ENCODE data around the gene TTC9C. TPM values are rescaled to one million over a fixed set of nuclear protein-coding genes. Genes with fewer than 3 reads are reported as not detected.

TTC9C gene
- total and polyA plus RNA-seq, 2 of the 13 experiments (the other 11 are each of a cell fraction or from before 2014, with no cell fraction given): 28.0 to 36.4 TPM

DNA sequence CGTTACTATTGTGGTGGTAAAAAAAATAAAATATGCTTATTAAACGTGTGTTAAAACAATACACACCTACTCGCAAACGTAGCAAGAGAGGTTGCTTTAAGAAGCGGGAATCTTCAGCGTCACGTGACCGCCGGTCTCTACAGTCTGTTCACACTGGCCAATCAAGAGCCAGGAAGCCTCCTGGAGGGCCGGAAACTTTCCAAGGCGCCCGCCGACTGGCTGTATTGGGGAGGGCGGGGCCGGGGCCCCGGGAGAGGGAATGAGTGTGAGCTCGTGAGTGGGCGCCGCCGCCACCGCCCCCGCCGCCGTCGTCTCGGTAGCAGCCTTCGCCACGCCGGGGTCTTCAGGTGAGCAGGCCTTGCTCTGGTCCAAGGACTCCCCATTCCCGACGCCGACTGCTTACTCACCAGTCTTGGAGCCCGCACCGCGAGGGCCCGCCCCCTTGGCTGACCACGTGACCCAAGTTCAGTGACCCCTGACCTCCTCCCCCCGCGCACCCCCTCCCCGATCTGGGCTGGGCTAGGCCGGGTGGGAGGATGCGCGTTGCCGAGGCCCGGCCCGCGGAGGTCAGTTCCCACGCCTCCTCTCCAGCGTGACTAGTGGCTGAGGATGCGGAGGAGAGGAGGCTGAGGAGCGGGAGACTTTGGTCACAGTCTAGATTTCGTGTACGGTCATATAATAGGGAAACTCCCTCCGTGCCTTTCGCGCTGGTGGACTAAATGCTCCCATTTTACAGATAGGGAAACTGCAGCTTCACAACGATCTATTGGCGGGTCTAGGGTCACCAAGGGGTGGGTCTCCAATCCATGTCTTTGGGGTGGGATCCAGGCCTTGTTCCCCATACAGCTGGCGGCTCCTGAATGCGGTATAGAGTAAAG, 43.1 kb downstream of the TTC9C start, which contains the start of gene TAF6L (continued):
- TF ChIP-seq, protein P1, sequence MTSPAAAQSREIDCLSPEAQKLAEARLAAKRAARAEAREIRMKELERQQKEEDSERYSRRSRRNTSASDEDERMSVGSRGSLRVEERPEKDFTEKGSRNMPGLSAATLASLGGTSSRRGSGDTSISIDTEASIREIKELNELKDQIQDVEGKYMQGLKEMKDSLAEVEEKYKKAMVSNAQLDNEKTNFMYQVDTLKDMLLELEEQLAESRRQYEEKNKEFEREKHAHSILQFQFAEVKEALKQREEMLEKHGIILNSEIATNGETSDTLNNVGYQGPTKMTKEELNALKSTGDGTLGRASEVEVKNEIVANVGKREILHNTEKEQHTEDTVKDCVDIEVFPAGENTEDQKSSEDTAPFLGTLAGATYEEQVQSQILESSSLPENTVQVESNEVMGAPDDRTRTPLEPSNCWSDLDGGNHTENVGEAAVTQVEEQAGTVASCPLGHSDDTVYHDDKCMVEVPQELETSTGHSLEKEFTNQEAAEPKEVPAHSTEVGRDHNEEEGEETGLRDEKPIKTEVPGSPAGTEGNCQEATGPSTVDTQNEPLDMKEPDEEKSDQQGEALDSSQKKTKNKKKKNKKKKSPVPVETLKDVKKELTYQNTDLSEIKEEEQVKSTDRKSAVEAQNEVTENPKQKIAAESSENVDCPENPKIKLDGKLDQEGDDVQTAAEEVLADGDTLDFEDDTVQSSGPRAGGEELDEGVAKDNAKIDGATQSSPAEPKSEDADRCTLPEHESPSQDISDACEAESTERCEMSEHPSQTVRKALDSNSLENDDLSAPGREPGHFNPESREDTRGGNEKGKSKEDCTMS (CRISPR knock-in tag; conservative IDR thresholded peaks at IDR 0.05): no peak
- no peak for TF ChIP-seq HCFC1 (IDR thresholded peaks at IDR 0.05; ENCODE audit: low read depth, low read length)
- no peak for TF ChIP-seq ZEB1 (IDR thresholded peaks at IDR 0.05; ENCODE audit: insufficient replicate concordance, low read depth)
- no peak for TF ChIP-seq ZNF256 (CRISPR knock-in tag; conservative IDR thresholded peaks at IDR 0.05)
- 0 out of 2 replicates have a peak, but pooled peaks have one; percentile 72 for TF ChIP-seq RFXANK (CRISPR knock-in tag; IDR thresholded peaks at IDR 0.05)
- no peak for TF ChIP-seq CENPX (CRISPR knock-in tag; IDR thresholded peaks at IDR 0.05)
- TF ChIP-seq ZNF672 (CRISPR knock-in tag; IDR thresholded peaks at IDR 0.05): no peak
- TF ChIP-seq ARNTL (CRISPR knock-in tag; IDR thresholded peaks at IDR 0.05): peak; percentile 90
- no peak for TF ChIP-seq XBP1 (CRISPR knock-in tag; IDR thresholded peaks at IDR 0.05)
- TF ChIP-seq ZNF354B (CRISPR knock-in tag; IDR thresholded peaks at IDR 0.05): no peak
- TF ChIP-seq, protein P2, sequence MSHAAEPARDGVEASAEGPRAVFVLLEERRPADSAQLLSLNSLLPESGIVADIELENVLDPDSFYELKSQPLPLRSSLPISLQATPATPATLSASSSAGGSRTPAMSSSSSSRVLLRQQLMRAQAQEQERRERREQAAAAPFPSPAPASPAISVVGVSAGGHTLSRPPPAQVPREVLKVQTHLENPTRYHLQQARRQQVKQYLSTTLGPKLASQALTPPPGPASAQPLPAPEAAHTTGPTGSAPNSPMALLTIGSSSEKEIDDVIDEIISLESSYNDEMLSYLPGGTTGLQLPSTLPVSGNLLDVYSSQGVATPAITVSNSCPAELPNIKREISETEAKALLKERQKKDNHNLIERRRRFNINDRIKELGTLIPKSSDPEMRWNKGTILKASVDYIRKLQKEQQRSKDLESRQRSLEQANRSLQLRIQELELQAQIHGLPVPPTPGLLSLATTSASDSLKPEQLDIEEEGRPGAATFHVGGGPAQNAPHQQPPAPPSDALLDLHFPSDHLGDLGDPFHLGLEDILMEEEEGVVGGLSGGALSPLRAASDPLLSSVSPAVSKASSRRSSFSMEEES (CRISPR knock-in tag; IDR thresholded peaks at IDR 0.05): peak; percentile 91
- TF ChIP-seq RAD51 (IDR thresholded peaks at IDR 0.05; ENCODE audit: borderline replicate concordance): peak; percentile 96
- no peak for TF ChIP-seq SRSF4 (IDR thresholded peaks at IDR 0.05; ENCODE audit: low read depth, low read length, poor library complexity, severe bottlenecking)
- TF ChIP-seq ZNF709 (CRISPR knock-in tag; IDR thresholded peaks at IDR 0.05): no peak; the same call in 1 of the 2 replicates
- TF ChIP-seq, protein P3, sequence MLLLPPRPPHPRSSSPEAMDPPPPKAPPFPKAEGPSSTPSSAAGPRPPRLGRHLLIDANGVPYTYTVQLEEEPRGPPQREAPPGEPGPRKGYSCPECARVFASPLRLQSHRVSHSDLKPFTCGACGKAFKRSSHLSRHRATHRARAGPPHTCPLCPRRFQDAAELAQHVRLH (CRISPR knock-in tag; IDR thresholded peaks at IDR 0.05; ENCODE audit: borderline replicate concordance, low read depth): peak; percentile 50; the same call in 1 of the 2 replicates
- TF ChIP-seq, protein P4, sequence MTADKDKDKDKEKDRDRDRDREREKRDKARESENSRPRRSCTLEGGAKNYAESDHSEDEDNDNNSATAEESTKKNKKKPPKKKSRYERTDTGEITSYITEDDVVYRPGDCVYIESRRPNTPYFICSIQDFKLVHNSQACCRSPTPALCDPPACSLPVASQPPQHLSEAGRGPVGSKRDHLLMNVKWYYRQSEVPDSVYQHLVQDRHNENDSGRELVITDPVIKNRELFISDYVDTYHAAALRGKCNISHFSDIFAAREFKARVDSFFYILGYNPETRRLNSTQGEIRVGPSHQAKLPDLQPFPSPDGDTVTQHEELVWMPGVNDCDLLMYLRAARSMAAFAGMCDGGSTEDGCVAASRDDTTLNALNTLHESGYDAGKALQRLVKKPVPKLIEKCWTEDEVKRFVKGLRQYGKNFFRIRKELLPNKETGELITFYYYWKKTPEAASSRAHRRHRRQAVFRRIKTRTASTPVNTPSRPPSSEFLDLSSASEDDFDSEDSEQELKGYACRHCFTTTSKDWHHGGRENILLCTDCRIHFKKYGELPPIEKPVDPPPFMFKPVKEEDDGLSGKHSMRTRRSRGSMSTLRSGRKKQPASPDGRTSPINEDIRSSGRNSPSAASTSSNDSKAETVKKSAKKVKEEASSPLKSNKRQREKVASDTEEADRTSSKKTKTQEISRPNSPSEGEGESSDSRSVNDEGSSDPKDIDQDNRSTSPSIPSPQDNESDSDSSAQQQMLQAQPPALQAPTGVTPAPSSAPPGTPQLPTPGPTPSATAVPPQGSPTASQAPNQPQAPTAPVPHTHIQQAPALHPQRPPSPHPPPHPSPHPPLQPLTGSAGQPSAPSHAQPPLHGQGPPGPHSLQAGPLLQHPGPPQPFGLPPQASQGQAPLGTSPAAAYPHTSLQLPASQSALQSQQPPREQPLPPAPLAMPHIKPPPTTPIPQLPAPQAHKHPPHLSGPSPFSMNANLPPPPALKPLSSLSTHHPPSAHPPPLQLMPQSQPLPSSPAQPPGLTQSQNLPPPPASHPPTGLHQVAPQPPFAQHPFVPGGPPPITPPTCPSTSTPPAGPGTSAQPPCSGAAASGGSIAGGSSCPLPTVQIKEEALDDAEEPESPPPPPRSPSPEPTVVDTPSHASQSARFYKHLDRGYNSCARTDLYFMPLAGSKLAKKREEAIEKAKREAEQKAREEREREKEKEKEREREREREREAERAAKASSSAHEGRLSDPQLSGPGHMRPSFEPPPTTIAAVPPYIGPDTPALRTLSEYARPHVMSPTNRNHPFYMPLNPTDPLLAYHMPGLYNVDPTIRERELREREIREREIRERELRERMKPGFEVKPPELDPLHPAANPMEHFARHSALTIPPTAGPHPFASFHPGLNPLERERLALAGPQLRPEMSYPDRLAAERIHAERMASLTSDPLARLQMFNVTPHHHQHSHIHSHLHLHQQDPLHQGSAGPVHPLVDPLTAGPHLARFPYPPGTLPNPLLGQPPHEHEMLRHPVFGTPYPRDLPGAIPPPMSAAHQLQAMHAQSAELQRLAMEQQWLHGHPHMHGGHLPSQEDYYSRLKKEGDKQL (CRISPR knock-in tag; IDR thresholded peaks at IDR 0.05; ENCODE audit: low read depth): no peak; the same call in 1 of the 2 replicates
- no peak for TF ChIP-seq ZNF564 (CRISPR knock-in tag; IDR thresholded peaks at IDR 0.05)
- peak; percentile 57; the same call in 1 of the 2 replicates for TF ChIP-seq ZNF589 (CRISPR knock-in tag; conservative IDR thresholded peaks at IDR 0.05)
